H1 (cell line): ENCODE data around the gene SLC13A1. TPM values are rescaled to one million over a fixed set of nuclear protein-coding genes. Genes with fewer than 3 reads are reported as not detected.
A peak's percentile ranks its signal among the peaks of the same experiment; 100 is the strongest.

Experiments used
- CREB1 ChIP-seq: IDR thresholded peaks from 2 replicates; pipeline ENCODE4 v1.6.1; 2012; ENCODE audit warnings: inconsistent platforms
- CTCF ChIP-seq, 3 experiments: IDR thresholded peaks; 1 replicate in 2 of 3; 2 replicates in 1 of 3; pipeline versions ENCODE4 v1.5.1 to v1.6.1; 2011; ENCODE audit warnings: low read length in 3 of 3, mild to moderate bottlenecking in 3 of 3, inconsistent platforms in 2 of 3, low read depth in 1 of 3, moderate library complexity in 1 of 3; ENCODE audit not compliant: insufficient read depth in 1 of 3; ENCODE audit errors: control extremely low read depth in 1 of 3
- JUND ChIP-seq: IDR thresholded peaks from 2 replicates; pipeline ENCODE4 v1.6.1; 2011; ENCODE audit warnings: mild to moderate bottlenecking, improper control_type of control experiment, low read length
- MAFK ChIP-seq: IDR thresholded peaks from 2 replicates; pipeline ENCODE4 v1.6.1; 2012; ENCODE audit warnings: low read depth, mild to moderate bottlenecking, improper control_type of control experiment, low read length
- USF2 ChIP-seq: IDR thresholded peaks from 2 replicates; pipeline ENCODE4 v1.6.1; 2011; ENCODE audit warnings: low read length, improper control_type of control experiment
- polyA plus RNA-seq, 7 experiments: library from polyadenylated mRNA; depleted of rRNA in 3 of 7; stranded (reverse) in 5 of 7; unstranded in 2 of 7; fragments of >200 nt in 5 of 7; fragments of 200-250 nt in 2 of 7; gene quantifications; 1 replicate in 5 of 7; 2 replicates in 1 of 7; 4 replicates in 1 of 7; pipeline versions ENCODE4 v1.2.1 to v1.2.3, GENCODE V29; 2011 to 2013; ENCODE audit warnings: missing spikeins in 2 of 7, mixed read lengths in 2 of 7
- total RNA-seq: library from RNA; stranded (reverse); fragmentation: NEBNext Ultra II Directional; extraction: Animal tissue kit (Norgen Biotek cat#: 25700); gene quantifications from 2 replicates; pipeline ENCODE4 v1.2.1, GENCODE V29; 2021

The SLC13A1 gene
- total and polyA plus RNA-seq, 2 of the 8 experiments (the other 6 are each of a cell fraction or from before 2014, with no cell fraction given): not detected

GRCh38 chr7:123154231-123154860 lies 45.4 kb downstream of the SLC13A1 start (continued):
- TF ChIP-seq CTCF (IDR thresholded peaks at IDR 0.05; ENCODE audit: control extremely low read depth in 1 of 3, insufficient read depth in 1 of 3, low read depth in 1 of 3, low read length in 3 of 3) (peak; percentile 27 to 85 (median 74)), CREB1 (peak; percentile 87), JUND (peak; percentile 78), MAFK (no peak), USF2 (no peak)
